ENCODE data around the gene NEK7. TPM values are rescaled to one million over a fixed set of nuclear protein-coding genes. Genes with fewer than 3 reads are reported as not detected.

NEK7 gene
- polyA plus RNA-seq, 1 donor from 2014 or later, result 3.3 TPM

GRCh38 chr1:198165927-198166647 lies 9.3 kb downstream of the NEK7 start:
- H3K27me3 ChIP-seq (ENCODE audit: insufficient read depth, low read depth, low read length), result no peaks in the 10 kb centered on the region
- H4K20me1 ChIP-seq (ENCODE audit: insufficient read depth), result no peaks in the 10 kb centered on the region
- no peaks in the 10 kb centered on the region for H3K36me3 ChIP-seq (ENCODE audit: insufficient read depth, low read length)
- H3K9me3 ChIP-seq (ENCODE audit: low read length), result no peaks in the 10 kb centered on the region
- peaks cover 32% of the 10 kb centered on the region for H3K79me2 ChIP-seq (replicated peaks; ENCODE audit: insufficient read depth, low read length)
- no peak overlapping the region for H3K27ac ChIP-seq (ENCODE audit: low read length)
- H3K4me3 ChIP-seq (ENCODE audit: low read length), result no peak overlapping the region
- no peak overlapping the region for H3K9ac ChIP-seq (ENCODE audit: low read length)
- no peaks in the 10 kb centered on the region for H3F3A ChIP-seq (ENCODE audit: insufficient read depth, low read length, poor library complexity, severe bottlenecking)
- TF ChIP-seq, protein P1, sequence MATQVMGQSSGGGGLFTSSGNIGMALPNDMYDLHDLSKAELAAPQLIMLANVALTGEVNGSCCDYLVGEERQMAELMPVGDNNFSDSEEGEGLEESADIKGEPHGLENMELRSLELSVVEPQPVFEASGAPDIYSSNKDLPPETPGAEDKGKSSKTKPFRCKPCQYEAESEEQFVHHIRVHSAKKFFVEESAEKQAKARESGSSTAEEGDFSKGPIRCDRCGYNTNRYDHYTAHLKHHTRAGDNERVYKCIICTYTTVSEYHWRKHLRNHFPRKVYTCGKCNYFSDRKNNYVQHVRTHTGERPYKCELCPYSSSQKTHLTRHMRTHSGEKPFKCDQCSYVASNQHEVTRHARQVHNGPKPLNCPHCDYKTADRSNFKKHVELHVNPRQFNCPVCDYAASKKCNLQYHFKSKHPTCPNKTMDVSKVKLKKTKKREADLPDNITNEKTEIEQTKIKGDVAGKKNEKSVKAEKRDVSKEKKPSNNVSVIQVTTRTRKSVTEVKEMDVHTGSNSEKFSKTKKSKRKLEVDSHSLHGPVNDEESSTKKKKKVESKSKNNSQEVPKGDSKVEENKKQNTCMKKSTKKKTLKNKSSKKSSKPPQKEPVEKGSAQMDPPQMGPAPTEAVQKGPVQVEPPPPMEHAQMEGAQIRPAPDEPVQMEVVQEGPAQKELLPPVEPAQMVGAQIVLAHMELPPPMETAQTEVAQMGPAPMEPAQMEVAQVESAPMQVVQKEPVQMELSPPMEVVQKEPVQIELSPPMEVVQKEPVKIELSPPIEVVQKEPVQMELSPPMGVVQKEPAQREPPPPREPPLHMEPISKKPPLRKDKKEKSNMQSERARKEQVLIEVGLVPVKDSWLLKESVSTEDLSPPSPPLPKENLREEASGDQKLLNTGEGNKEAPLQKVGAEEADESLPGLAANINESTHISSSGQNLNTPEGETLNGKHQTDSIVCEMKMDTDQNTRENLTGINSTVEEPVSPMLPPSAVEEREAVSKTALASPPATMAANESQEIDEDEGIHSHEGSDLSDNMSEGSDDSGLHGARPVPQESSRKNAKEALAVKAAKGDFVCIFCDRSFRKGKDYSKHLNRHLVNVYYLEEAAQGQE (IDR thresholded peaks at IDR 0.05; ENCODE audit: borderline replicate concordance), result no peak
- TF ChIP-seq POLR2AphosphoS5 (IDR thresholded peaks at IDR 0.05), result no peak
- TF ChIP-seq, protein P2, sequence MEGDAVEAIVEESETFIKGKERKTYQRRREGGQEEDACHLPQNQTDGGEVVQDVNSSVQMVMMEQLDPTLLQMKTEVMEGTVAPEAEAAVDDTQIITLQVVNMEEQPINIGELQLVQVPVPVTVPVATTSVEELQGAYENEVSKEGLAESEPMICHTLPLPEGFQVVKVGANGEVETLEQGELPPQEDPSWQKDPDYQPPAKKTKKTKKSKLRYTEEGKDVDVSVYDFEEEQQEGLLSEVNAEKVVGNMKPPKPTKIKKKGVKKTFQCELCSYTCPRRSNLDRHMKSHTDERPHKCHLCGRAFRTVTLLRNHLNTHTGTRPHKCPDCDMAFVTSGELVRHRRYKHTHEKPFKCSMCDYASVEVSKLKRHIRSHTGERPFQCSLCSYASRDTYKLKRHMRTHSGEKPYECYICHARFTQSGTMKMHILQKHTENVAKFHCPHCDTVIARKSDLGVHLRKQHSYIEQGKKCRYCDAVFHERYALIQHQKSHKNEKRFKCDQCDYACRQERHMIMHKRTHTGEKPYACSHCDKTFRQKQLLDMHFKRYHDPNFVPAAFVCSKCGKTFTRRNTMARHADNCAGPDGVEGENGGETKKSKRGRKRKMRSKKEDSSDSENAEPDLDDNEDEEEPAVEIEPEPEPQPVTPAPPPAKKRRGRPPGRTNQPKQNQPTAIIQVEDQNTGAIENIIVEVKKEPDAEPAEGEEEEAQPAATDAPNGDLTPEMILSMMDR (IDR thresholded peaks at IDR 0.05; ENCODE audit: poor library complexity, severe bottlenecking), result no peak
- TF ChIP-seq SMC3 (conservative IDR thresholded peaks at IDR 0.05; ENCODE audit: poor library complexity), result no peak
- TF ChIP-seq EZH2 (IDR thresholded peaks at IDR 0.05; ENCODE audit: borderline replicate concordance, insufficient read depth, low read length, poor library complexity, severe bottlenecking), result no peak
- no peak for TF ChIP-seq MXI1 (conservative IDR thresholded peaks at IDR 0.05; ENCODE audit: poor library complexity, severe bottlenecking)
- no peak for TF ChIP-seq TAF1 (IDR thresholded peaks at IDR 0.05; ENCODE audit: low read depth)
- TF ChIP-seq RAD21 (conservative IDR thresholded peaks at IDR 0.05), result no peak
- no peak for TF ChIP-seq EP300 (conservative IDR thresholded peaks at IDR 0.05; ENCODE audit: poor library complexity, severe bottlenecking)
- no peak overlapping the region for H3K4me2 ChIP-seq (ENCODE audit: low read length)
- H2AFZ ChIP-seq (ENCODE audit: low read depth, low read length), result no peak overlapping the region
- no peaks in the 10 kb centered on the region for H3K9me2 ChIP-seq (ENCODE audit: insufficient read depth, low read length)

DNA sequence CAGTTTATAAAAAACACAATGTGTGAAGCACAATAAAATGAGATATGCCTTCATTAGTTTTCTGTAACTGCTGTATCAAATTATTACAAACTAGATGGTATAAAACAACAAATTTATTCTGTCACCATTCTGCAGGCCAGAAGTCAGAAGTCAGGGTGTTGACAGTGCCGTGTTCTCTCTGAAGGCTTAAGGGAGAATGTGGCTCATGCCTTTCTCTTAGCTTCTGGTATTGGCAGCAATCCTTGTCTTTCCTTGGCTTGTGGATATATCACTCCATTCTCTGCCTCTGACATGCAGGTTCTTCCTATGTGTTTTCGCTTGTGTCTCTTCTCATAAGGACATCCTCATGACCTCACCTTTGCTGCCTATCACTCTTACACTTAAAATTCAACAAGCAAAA lies 10.1 kb downstream of the NEK7 start:
- Histone ChIP-seq H3K27ac (ENCODE audit: low read length) (no peak overlapping the region), H3K4me2 (ENCODE audit: low read length) (no peak overlapping the region), H3F3A (ENCODE audit: insufficient read depth, low read length, poor library complexity, severe bottlenecking) (no peaks in the 10 kb centered on the region), H3K9me2 (ENCODE audit: insufficient read depth, low read length) (no peaks in the 10 kb centered on the region), H2AFZ (ENCODE audit: low read depth, low read length) (no peak overlapping the region), H3K27me3 (ENCODE audit: insufficient read depth, low read depth, low read length) (no peaks in the 10 kb centered on the region), H3K4me3 (ENCODE audit: low read length) (no peak overlapping the region), H4K20me1 (ENCODE audit: insufficient read depth) (no peaks in the 10 kb centered on the region), H3K36me3 (ENCODE audit: insufficient read depth, low read length) (no peaks in the 10 kb centered on the region), H3K9ac (ENCODE audit: low read length) (no peak overlapping the region), H3K9me3 (ENCODE audit: low read length) (no peaks in the 10 kb centered on the region), H3K79me2 (replicated peaks; ENCODE audit: insufficient read depth, low read length) (peaks cover 28% of the 10 kb centered on the region)
- TF ChIP-seq EP300 (conservative IDR thresholded peaks at IDR 0.05; ENCODE audit: poor library complexity, severe bottlenecking) (no peak), EZH2 (IDR thresholded peaks at IDR 0.05; ENCODE audit: borderline replicate concordance, insufficient read depth, low read length, poor library complexity, severe bottlenecking) (no peak), MXI1 (conservative IDR thresholded peaks at IDR 0.05; ENCODE audit: poor library complexity, severe bottlenecking) (no peak), POLR2AphosphoS5 (IDR thresholded peaks at IDR 0.05) (no peak), TAF1 (IDR thresholded peaks at IDR 0.05; ENCODE audit: low read depth) (no peak), RAD21 (conservative IDR thresholded peaks at IDR 0.05) (no peak), SMC3 (conservative IDR thresholded peaks at IDR 0.05; ENCODE audit: poor library complexity) (no peak)
- TF ChIP-seq, protein P1 (IDR thresholded peaks at IDR 0.05; ENCODE audit: borderline replicate concordance), result no peak
- TF ChIP-seq, protein P2 (IDR thresholded peaks at IDR 0.05; ENCODE audit: poor library complexity, severe bottlenecking), result no peak

All from neural cell (in vitro differentiated cells).